ENCODE measurements around the gene NFE2L1. TPM values are rescaled to one million over a fixed set of nuclear protein-coding genes. Genes with fewer than 3 reads are reported as not detected.

Gene NFE2L1
- total RNA-seq, 1 donor from 2014 or later: 190 TPM

GRCh38 chr17:48023400-48024148, 24.6 kb upstream of the NFE2L1 start:
- Mint-ChIP-seq H3K4me3 (ENCODE audit: unreplicated experiment) (peak overlapping the region; percentile 77), H3K9me3 (ENCODE audit: unreplicated experiment) (peaks cover 3% of the 10 kb centered on the region)

GRCh38 chr17:48024149-48025039, 23.8 kb upstream of the NFE2L1 start:
- Mint-ChIP-seq H3K4me3 (ENCODE audit: unreplicated experiment) (peak overlapping the region; percentile 93), H3K27me3 (ENCODE audit: unreplicated experiment) (peaks cover 17% of the 10 kb centered on the region), H3K27ac (ENCODE audit: unreplicated experiment) (no peak overlapping the region), H3K9me3 (ENCODE audit: unreplicated experiment) (peaks cover 4% of the 10 kb centered on the region), H3K4me1 (ENCODE audit: low read depth, unreplicated experiment) (peaks cover 5% of the 10 kb centered on the region), H3K36me3 (ENCODE audit: unreplicated experiment) (no peaks in the 10 kb centered on the region)
- TF ChIP-seq, protein P1, sequence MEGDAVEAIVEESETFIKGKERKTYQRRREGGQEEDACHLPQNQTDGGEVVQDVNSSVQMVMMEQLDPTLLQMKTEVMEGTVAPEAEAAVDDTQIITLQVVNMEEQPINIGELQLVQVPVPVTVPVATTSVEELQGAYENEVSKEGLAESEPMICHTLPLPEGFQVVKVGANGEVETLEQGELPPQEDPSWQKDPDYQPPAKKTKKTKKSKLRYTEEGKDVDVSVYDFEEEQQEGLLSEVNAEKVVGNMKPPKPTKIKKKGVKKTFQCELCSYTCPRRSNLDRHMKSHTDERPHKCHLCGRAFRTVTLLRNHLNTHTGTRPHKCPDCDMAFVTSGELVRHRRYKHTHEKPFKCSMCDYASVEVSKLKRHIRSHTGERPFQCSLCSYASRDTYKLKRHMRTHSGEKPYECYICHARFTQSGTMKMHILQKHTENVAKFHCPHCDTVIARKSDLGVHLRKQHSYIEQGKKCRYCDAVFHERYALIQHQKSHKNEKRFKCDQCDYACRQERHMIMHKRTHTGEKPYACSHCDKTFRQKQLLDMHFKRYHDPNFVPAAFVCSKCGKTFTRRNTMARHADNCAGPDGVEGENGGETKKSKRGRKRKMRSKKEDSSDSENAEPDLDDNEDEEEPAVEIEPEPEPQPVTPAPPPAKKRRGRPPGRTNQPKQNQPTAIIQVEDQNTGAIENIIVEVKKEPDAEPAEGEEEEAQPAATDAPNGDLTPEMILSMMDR (IDR thresholded peaks at IDR 0.05; ENCODE audit: partially characterized antibody, unreplicated experiment): no peak
- DNase-seq: peak; percentile 44

More at GRCh38 chr17:48023400-48024148, 24.6 kb upstream of the NFE2L1 start:
- H3K27me3 Mint-ChIP-seq (ENCODE audit: unreplicated experiment): peaks cover 13% of the 10 kb centered on the region
- H3K36me3 Mint-ChIP-seq (ENCODE audit: unreplicated experiment): no peaks in the 10 kb centered on the region
- peak; percentile 66 for DNase-seq
- H3K4me1 Mint-ChIP-seq (ENCODE audit: low read depth, unreplicated experiment): peaks cover 5% of the 10 kb centered on the region
- H3K27ac Mint-ChIP-seq (ENCODE audit: unreplicated experiment): no peak overlapping the region
- TF ChIP-seq, protein P1 (IDR thresholded peaks at IDR 0.05; ENCODE audit: partially characterized antibody, unreplicated experiment): peak; percentile 24

DNA sequence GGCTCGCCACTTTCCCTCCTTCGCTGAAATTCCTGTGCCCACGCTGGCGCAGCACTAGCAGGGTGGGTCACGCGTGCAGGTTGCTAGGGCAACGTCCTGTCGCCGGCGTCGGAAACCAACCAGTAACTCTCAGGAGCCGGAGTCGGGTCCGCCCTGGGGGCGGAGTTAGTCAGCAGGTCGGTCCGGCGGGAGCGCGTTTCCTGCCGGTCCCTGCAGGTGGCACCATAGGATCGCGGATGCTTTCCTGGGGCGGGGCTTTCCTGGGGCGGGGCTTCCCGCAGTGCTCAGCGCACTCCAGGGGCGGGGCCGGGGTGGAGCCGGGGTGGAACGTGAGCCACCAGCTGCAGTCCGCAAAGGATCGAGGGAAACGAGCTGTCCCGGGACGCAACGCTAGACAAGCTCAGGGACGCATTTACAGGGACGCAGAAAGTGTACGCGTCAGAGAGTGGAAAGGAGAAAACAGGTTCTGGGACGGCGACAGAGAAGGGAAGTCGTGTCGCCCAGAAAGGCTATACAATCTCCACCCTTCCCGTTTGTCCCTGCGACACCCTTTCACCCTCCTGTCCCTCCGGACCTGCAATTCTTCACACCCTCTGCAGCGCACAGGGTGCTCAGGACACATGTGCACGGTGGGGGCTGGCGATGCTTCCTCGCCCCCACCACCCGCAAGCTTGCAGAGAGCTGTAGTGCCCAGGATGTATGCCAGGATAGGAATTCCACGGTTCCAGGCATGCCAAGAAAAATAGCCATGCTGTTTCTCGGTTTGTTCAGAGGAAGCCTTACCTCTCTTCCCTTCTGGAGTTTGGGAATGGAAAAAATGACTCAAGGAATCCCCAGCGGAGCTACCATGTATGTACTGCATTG, 22.9 kb upstream of the NFE2L1 start:
- no peaks in the 10 kb centered on the region for H3K36me3 Mint-ChIP-seq (ENCODE audit: unreplicated experiment)
- no peak overlapping the region for H3K27ac Mint-ChIP-seq (ENCODE audit: unreplicated experiment)
- TF ChIP-seq, protein P1 (IDR thresholded peaks at IDR 0.05; ENCODE audit: partially characterized antibody, unreplicated experiment): peak; percentile 68
- peak; percentile 97 for DNase-seq
- peaks cover 5% of the 10 kb centered on the region for H3K4me1 Mint-ChIP-seq (ENCODE audit: low read depth, unreplicated experiment)
- H3K27me3 Mint-ChIP-seq (ENCODE audit: unreplicated experiment): peaks cover 14% of the 10 kb centered on the region
- peaks cover 7% of the 10 kb centered on the region for H3K9me3 Mint-ChIP-seq (ENCODE audit: unreplicated experiment)
- peak overlapping the region; percentile 93 for H3K4me3 Mint-ChIP-seq (ENCODE audit: unreplicated experiment)

GRCh38 chr17:48025904-48026501, 22.2 kb upstream of the NFE2L1 start:
- Mint-ChIP-seq H3K4me1 (ENCODE audit: low read depth, unreplicated experiment) (peaks cover 5% of the 10 kb centered on the region), H3K9me3 (ENCODE audit: unreplicated experiment) (peaks cover 7% of the 10 kb centered on the region), H3K27ac (ENCODE audit: unreplicated experiment) (no peak overlapping the region), H3K4me3 (ENCODE audit: unreplicated experiment) (peak overlapping the region; percentile 93), H3K36me3 (ENCODE audit: unreplicated experiment) (no peaks in the 10 kb centered on the region), H3K27me3 (ENCODE audit: unreplicated experiment) (peaks cover 14% of the 10 kb centered on the region)
- TF ChIP-seq, protein P1 (IDR thresholded peaks at IDR 0.05; ENCODE audit: partially characterized antibody, unreplicated experiment): no peak
- no peak for DNase-seq

All from glutamatergic neuron (in vitro differentiated cells).